GM18508 (cell line): Measurements from ENCODE around the gene PPP1R3F.

Experiments used
- ATAC-seq: cut with Tn5 transposase; IDR thresholded peaks from one replicate; pipeline ENCODE4 v1.9.1; 2021; ENCODE audit warnings: moderate number of reproducible peaks; ENCODE audit not compliant: insufficient read depth, unreplicated experiment

PPP1R3F gene, protein sequence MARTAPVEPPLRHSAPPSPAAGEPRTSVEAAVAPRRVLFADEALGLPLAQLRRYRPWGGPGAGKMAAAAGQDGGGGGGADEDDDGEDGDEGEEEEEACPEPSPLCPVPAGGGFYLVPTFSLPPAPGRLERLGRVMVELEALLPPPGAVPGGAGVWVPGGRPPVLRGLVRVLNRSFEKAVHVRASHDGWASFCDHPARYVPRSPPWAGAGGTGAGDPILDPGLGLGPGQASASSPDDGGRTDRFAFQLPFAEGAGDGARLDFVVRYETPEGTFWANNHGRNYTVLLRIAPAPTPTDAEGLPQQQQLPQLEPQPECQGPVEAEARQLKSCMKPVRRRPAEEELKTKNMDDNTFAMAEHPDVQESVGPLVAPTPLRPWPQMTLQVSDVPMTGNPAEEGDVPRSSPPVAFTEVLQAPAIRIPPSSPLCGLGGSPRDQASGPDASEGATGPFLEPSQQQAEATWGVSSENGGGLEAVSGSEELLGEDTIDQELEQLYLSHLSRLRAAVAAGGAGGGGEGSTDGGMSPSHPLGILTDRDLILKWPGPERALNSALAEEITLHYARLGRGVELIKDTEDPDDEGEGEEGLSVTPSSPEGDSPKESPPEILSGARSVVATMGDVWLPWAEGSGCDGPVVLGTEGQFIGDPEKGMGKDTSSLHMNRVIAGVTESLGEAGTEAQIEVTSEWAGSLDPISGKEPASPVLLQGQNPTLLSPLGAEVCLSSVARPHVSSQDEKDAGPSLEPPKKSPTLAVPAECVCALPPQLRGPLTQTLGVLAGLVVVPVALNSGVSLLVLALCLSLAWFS

DNA sequence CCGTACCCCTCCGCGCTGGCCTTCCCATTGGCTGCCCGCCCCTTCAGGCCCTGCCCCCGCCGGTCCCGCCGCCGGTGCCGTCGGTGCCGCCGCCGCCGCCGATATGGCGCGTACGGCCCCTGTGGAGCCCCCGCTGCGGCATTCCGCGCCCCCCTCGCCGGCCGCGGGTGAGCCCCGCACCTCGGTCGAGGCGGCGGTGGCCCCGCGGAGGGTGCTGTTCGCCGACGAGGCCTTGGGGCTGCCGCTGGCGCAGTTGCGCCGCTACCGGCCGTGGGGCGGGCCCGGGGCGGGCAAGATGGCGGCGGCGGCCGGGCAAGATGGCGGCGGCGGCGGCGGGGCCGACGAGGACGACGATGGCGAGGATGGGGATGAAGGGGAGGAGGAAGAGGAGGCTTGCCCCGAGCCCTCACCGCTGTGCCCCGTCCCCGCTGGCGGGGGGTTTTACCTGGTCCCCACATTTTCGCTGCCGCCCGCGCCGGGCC, at the start of gene PPP1R3F:
TSS of gene PPP1R3F (plus strand) at position 27 of the 482 bp plus-strand sequence. CDS start at position 104, 77 bp downstream.
- no peak for ATAC-seq

DNA sequence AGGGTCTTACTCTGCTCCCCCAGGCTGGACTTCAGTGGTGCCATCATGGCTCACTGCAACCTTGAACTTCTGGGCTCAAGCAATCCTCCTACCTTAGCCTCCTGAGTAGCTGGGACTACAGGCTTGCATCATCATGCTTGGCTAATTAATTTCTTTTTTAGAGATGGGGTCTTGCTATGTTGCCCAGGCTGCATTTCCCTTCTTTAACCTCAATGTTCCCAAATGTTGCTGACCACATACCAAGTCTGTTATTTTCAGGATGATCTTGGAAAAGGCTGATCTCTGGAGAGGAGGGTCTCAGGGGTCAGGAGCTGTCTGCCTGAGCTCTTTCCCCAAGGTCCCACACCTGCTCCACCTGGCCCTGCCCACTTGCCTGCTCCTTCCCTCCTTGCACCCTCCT, 49.5 kb upstream of the PPP1R3F start:
- no peak for ATAC-seq

GRCh38 chrX:49221868-49222267, 47.7 kb upstream of the PPP1R3F start:
- ATAC-seq: no peak

- no peak for ATAC-seq
These were observed 43.7 kb upstream of the PPP1R3F start for GRCh38 chrX:49225858-49226257.

DNA sequence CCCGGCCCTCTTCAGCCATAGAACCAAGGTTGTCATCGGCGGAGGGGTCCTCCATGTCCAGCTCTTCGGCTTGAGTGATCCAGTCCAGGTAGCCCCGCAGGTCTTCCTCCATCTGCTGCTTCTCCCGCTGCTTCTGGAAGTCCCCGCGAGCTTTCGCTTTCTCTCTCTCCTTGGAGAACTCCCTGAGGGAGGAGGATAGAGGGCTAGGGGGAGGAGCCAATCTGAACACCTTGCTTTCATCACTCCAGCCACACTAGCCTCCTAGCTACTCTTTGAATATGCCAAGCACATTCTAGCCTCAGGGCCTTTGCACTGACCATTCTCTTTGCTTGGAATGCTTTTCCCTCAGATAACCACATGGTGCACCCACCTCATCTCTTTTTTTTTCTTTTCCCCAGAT, 42.6 kb upstream of the PPP1R3F start:
- no peak for ATAC-seq

DNA sequence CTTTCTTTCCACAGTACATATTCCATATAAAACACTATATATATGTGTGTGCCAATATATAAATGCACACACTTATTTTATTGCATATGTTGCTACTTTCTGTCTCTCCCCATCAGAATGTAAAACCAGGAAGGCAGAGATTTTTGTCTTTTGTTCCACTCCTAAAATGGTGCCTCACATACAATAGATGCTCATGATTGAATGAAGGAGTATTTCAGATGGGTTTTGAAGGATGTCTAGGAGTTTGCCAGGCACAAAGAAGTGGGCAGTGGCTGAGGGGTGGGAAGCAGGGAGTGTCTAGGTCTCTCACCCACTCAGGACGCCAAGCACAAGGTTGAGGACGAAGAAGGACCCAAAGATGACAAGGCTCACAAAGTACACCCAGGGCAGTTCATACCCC, 41.9 kb upstream of the PPP1R3F start:
- ATAC-seq: no peak

- ATAC-seq: no peak
These were observed 41.4 kb upstream of the PPP1R3F start for GRCh38 chrX:49228185-49228584.

DNA sequence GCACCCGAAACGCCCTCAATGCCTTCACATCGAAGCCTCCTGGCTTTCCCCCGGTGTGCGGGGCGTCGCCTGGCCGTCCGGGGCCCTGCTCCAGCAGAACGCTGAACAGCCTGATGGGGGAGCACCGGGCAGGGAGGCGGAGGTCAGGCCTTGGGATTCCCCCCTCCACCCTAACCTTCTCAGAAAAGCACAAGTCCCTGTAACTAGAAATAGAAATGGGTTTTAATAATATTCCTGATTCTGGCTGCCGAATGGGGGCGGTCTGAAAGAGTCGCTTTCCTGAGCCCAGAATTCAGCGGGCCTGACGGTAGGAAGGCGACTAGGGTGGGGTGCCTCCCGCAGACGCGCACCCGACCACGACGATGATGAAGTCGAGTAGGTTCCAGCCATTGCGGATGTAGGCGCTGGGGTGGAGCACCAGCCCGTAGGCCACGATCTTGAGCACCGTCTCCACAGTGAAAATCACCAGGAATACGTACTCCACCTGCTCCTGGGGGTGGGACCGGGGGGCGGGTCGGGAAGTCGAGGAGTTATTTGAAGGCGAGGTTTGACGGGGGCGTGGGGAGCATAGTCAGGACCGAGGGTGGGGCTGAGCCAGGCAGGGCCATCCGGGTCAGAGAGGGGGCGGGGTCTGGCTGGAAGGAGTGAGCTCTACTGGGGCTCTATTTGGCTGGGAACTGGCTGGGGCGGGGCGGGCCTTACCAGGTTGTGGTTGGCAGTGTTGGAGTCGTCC, 38.9 kb upstream of the PPP1R3F start:
- ATAC-seq: no peak

GRCh38 chrX:49231333-49232000, 38.1 kb upstream of the PPP1R3F start:
- no peak for ATAC-seq

- no peak for ATAC-seq
These were observed 37.1 kb upstream of the PPP1R3F start for GRCh38 chrX:49232525-49232924.

DNA sequence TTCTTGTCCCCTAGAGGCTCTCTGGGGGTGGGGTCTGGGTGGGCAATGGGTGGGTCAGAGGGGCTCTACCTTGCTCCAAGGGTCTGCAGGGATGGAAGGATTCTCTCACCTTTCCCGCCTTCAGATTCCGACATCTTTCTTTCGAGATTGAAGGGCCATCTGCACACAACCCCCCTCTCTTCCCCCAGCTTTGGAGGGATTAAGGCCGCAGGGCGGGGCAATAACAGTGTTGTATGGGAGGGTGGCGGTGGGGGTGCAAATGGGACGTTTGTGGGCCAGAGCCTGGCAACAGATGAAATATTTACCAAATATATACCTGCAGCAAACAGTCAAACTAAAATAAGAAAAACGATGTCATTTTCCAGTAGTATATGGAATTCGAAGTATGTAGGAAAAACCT, 36.4 kb upstream of the PPP1R3F start, which contains the start of gene CACNA1F:
TSS of gene CACNA1F (minus strand) at position 165 of the 400 bp plus-strand sequence. CDS start at position 134, 31 bp downstream.
- no peak for ATAC-seq

DNA sequence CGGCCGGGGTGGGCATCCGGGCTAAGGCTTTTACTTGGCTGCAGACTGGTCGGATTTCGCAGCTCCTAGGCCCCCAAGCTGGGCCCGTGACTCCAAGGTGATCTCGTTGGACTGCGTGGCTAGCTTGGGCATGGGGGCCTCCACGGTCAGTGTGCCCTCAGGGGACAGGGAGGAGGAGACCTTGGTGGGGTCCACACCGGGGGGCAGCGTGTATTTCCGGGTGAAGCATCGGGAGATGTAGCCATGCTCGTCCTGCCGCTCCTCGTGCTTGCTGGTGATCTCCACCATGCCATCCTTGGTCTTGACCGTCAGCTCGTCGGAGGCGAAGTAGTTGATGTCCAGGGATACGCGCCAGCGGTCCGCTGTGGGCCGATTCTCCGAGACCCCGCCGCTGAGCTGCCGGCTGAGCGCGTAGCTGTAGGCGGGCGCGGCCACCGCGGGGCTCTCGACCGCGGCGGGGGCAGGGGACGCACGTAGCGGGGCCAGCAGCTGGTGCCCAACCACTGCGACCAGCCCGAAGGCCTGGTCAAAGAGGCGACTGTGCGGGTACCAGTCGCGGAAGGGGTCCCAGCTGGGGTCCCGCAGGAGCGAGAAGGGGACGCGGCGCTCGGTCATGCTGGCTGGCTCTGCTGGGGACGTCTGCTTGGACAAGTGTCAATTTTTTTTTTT, 35.6 kb upstream of the PPP1R3F start:
- ATAC-seq: no peak

DNA sequence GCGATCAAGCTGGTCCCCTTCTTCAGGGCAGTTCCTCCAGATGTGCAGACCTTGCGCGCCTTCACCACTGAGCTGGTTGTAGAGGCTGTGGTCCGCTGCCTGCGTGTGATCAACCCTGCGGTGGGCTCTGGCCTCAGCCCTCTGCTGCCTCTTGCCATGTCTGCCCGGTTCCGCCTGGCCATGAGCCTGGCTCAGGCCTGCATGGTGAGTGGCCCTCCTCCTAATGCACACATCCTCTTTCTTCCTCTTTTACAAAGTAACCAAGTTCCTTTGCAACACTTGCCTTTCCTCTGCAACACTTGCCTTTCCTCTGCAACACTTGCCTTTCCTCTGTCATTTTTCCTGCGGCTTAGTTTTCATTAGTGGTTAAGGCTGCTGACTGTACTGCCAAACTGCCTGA, 32.5 kb upstream of the PPP1R3F start:
- no peak for ATAC-seq

GRCh38 chrX:49238735-49239134, 30.9 kb upstream of the PPP1R3F start:
- ATAC-seq: no peak

DNA sequence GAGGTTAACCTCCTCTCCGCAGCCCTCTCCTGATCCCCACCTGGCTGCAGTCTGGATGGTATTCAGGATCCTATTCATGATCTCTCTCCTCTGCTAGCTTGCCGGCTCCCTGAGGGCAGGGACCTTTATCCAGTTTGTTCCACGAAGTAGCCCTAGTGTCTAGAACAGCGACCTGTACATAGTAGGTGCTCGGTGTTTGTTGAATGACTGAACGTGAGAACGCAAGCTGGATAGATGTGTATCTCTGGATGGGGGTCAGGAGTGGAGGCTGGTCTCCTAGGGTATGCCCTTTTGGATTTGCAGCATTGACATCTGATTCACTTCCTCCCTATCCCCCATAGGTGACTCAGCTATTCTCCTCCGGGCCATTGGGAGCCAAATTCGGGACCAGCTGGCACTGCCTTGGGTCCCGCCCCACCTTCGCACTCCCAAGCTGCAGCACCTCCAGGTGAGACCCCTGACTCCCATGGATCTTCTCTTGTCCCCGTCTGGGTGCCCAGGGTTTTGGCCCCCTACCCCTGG, 27.0 kb upstream of the PPP1R3F start:
- no peak for ATAC-seq

DNA sequence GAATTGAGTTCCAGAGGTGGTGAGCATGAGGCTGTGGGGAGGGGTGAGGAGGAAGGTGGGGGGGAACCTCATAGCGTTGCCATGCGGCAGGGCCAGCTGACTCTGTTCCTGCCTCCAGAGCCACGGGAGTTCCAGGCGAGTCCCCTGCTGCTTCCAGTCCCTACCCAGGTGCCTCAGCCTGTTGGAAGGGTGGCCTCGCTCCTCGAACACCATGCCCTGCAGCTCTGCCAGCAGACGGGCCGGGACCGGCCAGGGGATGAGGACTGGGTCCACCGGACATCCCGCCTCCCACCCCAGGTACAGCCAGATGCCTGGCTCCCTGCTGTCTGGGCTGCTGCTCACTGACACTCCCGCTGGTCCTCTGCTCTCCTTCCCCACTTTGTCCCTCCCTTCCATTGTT, 26.4 kb upstream of the PPP1R3F start:
- ATAC-seq: no peak

GRCh38 chrX:49244207-49244606, 25.4 kb upstream of the PPP1R3F start:
- ATAC-seq: no peak

DNA sequence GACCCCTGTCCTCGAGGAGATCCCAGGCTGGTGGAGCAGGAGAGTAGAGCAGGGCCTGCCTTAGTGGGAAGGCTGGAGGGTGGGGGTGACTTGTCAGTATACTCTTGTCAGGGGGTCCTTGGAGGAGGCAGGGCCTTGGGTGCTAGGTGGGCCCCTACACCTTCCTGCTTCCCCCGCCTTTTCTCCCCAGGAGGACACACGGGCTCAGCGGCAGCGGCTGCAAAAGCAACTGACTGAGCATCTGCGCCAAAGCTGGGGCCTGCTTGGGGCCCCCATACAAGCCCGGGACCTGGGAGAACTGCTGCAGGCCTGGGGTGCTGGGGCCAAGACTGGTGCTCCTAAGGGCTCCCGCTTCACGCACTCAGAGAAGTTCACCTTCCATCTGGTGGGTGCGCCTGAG, 23.1 kb upstream of the PPP1R3F start:
- ATAC-seq: no peak

DNA sequence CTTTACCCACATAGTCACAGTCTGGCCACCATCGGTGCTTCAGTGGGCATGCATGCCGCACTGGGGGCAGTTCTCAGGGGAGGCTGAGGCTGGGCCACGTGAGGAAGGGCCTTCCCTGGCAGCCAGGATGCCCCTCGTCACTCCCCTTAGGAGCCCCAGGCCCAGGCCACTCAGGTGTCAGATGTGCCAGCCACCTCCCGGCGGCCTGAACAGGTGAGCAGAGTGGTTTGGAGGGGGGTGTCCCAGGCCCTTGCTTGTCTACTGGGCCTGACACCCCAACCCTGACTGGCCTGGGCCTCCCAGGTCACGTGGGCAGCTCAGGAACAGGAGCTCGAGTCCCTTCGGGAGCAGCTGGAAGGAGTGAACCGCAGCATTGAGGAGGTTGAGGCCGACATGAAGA, 22.2 kb upstream of the PPP1R3F start:
- no peak for ATAC-seq
